T-helper 2 cell treated with Interferon-gamma antibody and Interleukin-4, amounts not matched to agents 100 ng/mL and 5 ng/mL, for 36 hours (primary cell): ENCODE results near the gene VCAN. TPM values are rescaled to one million over a fixed set of nuclear protein-coding genes. Genes with fewer than 3 reads are reported as not detected.
"Not testable (repeated sequence)": the region's sequence is repeated elsewhere in the genome, so short reads cannot be mapped to it uniquely, and the experiment has no call there.

ENCODE experiments used
- intact Hi-C: fragments of 100-400 bp; cut with micrococcal nuclease; formaldehyde crosslinking; loops from one replicate; pipeline ENCODE4 v1.15.1; 2023
- total RNA-seq: library from RNA; stranded (reverse); gene quantifications from 2 replicates; pipeline ENCODE4 v1.2.3, GENCODE V29; 2022

Gene VCAN
- total RNA-seq = not detected in 2 replicates

GRCh38 chr5:83471405-83472212 lies at the start of gene VCAN:
TSS of gene VCAN (plus strand) at chr5:83471744. CDS start at chr5:83483519, 11,775 bp downstream.
- intact Hi-C loops = loop anchor here (2.0 to 5.0 kb wide), 3 partner anchors 394 to 1121 kb away; partner anchors contain the start of genes TMEM167A and XRCC4

GRCh38 chr5:83422284-83422683 lies 49.3 kb upstream of the VCAN start:
- intact Hi-C loops = no loop called here

- intact Hi-C loops = no loop called here
Observed at GRCh38 chr5:83426855-83427254, 44.7 kb upstream of the VCAN start.

- intact Hi-C loops = no loop called here
Observed at GRCh38 chr5:83428126-83428525, 43.4 kb upstream of the VCAN start.

GRCh38 chr5:83428890-83429289 lies 42.7 kb upstream of the VCAN start:
- intact Hi-C loops = no loop called here

GRCh38 chr5:83430130-83431010 lies 41.2 kb upstream of the VCAN start:
- intact Hi-C loops = loop anchor here (1.0 to 2.0 kb wide), 3 partner anchors 789 to 1118 kb away; no protein-coding TSS in a partner anchor

- intact Hi-C loops = no loop called here
Observed at GRCh38 chr5:83433891-83434290, 37.7 kb upstream of the VCAN start.

- intact Hi-C loops = no loop called here
Observed at GRCh38 chr5:83434946-83435345, 36.6 kb upstream of the VCAN start.

GRCh38 chr5:83436276-83436675 lies 35.3 kb upstream of the VCAN start:
- intact Hi-C loops = no loop called here

GRCh38 chr5:83437697-83438096 lies 33.8 kb upstream of the VCAN start:
- intact Hi-C loops = not testable (repeated sequence)

GRCh38 chr5:83440826-83441225 lies 30.7 kb upstream of the VCAN start:
- intact Hi-C loops = no loop called here

- intact Hi-C loops = no loop called here
Observed at GRCh38 chr5:83441747-83442146, 29.8 kb upstream of the VCAN start.

GRCh38 chr5:83443534-83443933 lies 28.0 kb upstream of the VCAN start:
- intact Hi-C loops = no loop called here

GRCh38 chr5:83444445-83444844 lies 27.1 kb upstream of the VCAN start:
- intact Hi-C loops = no loop called here

GRCh38 chr5:83446253-83446947 lies 25.1 kb upstream of the VCAN start:
- intact Hi-C loops = no loop called here

GRCh38 chr5:83447533-83447932 lies 24.0 kb upstream of the VCAN start:
- intact Hi-C loops = no loop called here

GRCh38 chr5:83450183-83450966 lies 21.2 kb upstream of the VCAN start:
- intact Hi-C loops = no loop called here

- intact Hi-C loops = no loop called here
Observed at GRCh38 chr5:83450967-83451248, 20.6 kb upstream of the VCAN start.

- intact Hi-C loops = no loop called here
Observed at GRCh38 chr5:83451955-83452354, 19.6 kb upstream of the VCAN start.

GRCh38 chr5:83453937-83454336 lies 17.6 kb upstream of the VCAN start:
- intact Hi-C loops = no loop called here

GRCh38 chr5:83464261-83464660 lies 7.3 kb upstream of the VCAN start:
- intact Hi-C loops = no loop called here
